Measurements from ENCODE around the gene CAPG.
"Not testable (repeated sequence)": the region's sequence is repeated elsewhere in the genome, so short reads cannot be mapped to it uniquely, and the experiment has no call there.

Gene CAPG

GRCh38 chr2:85387754-85388153 is 22.4 kb downstream of the CAPG start:
- H3K36me3 ChIP-seq (ENCODE audit: insufficient read depth, low read depth, low read length): peaks cover 16% of the 10 kb centered on the region; the same call in 1 of the 2 replicates
- H3K4me3 ChIP-seq (ENCODE audit: low read length): no peak overlapping the region
- H3K9me3 ChIP-seq (ENCODE audit: insufficient read depth, low read depth, low read length): no peaks in the 10 kb centered on the region
- H3K9ac ChIP-seq (ENCODE audit: low read depth, low read length): no peak overlapping the region
- H3K4me1 ChIP-seq (ENCODE audit: insufficient read depth, low read length): peaks cover 8% of the 10 kb centered on the region; the same call in 1 of the 2 replicates
- H3K27ac ChIP-seq (ENCODE audit: low read length): no peak overlapping the region
- H3K27me3 ChIP-seq (ENCODE audit: insufficient read depth, low read length): no peaks in the 10 kb centered on the region

DNA sequence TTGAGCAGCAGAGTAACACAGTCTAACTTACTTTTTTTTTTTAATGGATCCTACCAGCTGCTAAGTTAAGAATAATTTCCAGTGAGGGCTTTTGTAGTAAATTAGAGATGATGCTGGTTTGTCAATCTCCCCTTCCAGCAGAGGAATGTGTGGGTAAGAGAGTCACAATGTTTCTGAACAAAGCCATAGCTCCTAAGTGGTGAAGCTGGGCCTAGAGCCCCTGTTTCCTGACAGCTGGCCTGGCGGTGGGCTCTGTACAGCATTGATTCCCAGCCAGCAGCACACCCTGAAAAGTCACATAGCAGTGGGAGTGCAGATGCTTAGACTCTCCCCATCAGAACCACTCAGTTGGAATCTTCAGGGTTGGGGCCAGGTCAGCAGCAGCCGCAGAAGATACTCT is 24.4 kb downstream of the CAPG start:
- Histone ChIP-seq H3K9me3 (ENCODE audit: insufficient read depth, low read depth, low read length) (peaks cover 2% of the 10 kb centered on the region), H3K9ac (ENCODE audit: low read depth, low read length) (no peak overlapping the region), H3K4me3 (ENCODE audit: low read length) (no peak overlapping the region), H3K36me3 (ENCODE audit: insufficient read depth, low read depth, low read length) (peaks cover 18% of the 10 kb centered on the region), H3K4me1 (ENCODE audit: insufficient read depth, low read length) (0 out of 2 replicates have a peak, but pooled peaks cover 3% of the 10 kb centered on the region), H3K27me3 (ENCODE audit: insufficient read depth, low read length) (no peaks in the 10 kb centered on the region), H3K27ac (ENCODE audit: low read length) (no peak overlapping the region)

- Histone ChIP-seq H3K4me3 (ENCODE audit: low read length) (no peak overlapping the region), H3K9ac (ENCODE audit: low read depth, low read length) (no peak overlapping the region), H3K27ac (ENCODE audit: low read length) (no peak overlapping the region), H3K27me3 (ENCODE audit: insufficient read depth, low read length) (no peaks in the 10 kb centered on the region), H3K9me3 (ENCODE audit: insufficient read depth, low read depth, low read length) (peaks cover 16% of the 10 kb centered on the region), H3K36me3 (ENCODE audit: insufficient read depth, low read depth, low read length) (peaks cover 23% of the 10 kb centered on the region), H3K4me1 (ENCODE audit: insufficient read depth, low read length) (0 out of 2 replicates have a peak, but pooled peaks cover 3% of the 10 kb centered on the region)
Observed at GRCh38 chr2:85383850-85384249, 26.3 kb downstream of the CAPG start.

GRCh38 chr2:85383151-85383550 is 27.0 kb downstream of the CAPG start:
- H3K9ac ChIP-seq (ENCODE audit: low read depth, low read length); H3K27ac ChIP-seq (ENCODE audit: low read length); H3K4me3 ChIP-seq (ENCODE audit: low read length); H3K4me1 ChIP-seq (ENCODE audit: insufficient read depth, low read length); H3K27me3 ChIP-seq (ENCODE audit: insufficient read depth, low read length): not testable (repeated sequence)
- Histone ChIP-seq H3K36me3 (ENCODE audit: insufficient read depth, low read depth, low read length) (peaks cover 20% of the 10 kb centered on the region), H3K9me3 (ENCODE audit: insufficient read depth, low read depth, low read length) (peaks cover 16% of the 10 kb centered on the region)

DNA sequence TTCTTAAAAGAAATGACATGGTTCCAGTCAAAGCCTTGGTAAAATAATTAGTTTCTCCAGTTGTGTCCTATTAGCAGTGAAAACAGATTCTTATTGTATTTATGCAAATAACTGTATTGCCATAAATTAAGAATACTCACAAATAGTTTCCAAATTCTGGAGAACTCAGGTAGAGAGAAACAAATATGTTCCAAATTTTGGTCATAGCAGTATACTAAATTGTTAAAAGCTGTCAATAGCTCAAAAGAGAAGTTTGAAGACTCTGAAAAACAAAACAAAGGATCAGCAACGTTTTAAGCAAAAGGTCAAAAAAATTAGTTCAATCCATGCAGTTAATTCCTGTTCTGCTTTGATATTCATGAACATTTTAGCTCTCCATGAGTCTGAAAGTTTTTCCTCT is 30.1 kb downstream of the CAPG start:
- Histone ChIP-seq H3K27me3 (ENCODE audit: insufficient read depth, low read length) (no peaks in the 10 kb centered on the region), H3K36me3 (ENCODE audit: insufficient read depth, low read depth, low read length) (peaks cover 13% of the 10 kb centered on the region), H3K4me1 (ENCODE audit: insufficient read depth, low read length) (no peaks in the 10 kb centered on the region), H3K27ac (ENCODE audit: low read length) (no peak overlapping the region), H3K9ac (ENCODE audit: low read depth, low read length) (no peak overlapping the region), H3K9me3 (ENCODE audit: insufficient read depth, low read depth, low read length) (peaks cover 16% of the 10 kb centered on the region), H3K4me3 (ENCODE audit: low read length) (no peak overlapping the region)

DNA sequence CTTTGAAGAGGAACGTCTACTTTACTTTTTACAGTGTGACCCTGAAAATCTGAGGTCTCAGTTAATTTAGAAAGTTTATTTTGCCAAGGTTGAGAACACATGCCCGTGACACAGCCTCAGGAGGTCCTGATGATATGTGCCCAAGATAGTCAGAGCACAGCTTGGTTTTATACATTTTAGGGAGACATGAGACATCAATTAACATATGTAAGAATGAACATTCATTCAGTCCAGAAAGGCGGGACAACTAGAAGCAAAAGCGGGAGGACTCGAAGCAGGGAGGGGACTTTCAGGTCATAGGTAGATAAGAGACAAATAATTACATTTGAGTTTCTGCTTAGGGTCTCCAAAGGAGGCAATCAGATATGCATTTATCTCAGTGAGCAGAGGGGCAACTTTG is 31.9 kb downstream of the CAPG start:
- no peak overlapping the region for H3K27ac ChIP-seq (ENCODE audit: low read length)
- no peaks in the 10 kb centered on the region for H3K27me3 ChIP-seq (ENCODE audit: insufficient read depth, low read length)
- H3K9me3 ChIP-seq (ENCODE audit: insufficient read depth, low read depth, low read length): peaks cover 16% of the 10 kb centered on the region
- no peak overlapping the region for H3K9ac ChIP-seq (ENCODE audit: low read depth, low read length)
- H3K36me3 ChIP-seq (ENCODE audit: insufficient read depth, low read depth, low read length): peaks cover 13% of the 10 kb centered on the region
- no peaks in the 10 kb centered on the region for H3K4me1 ChIP-seq (ENCODE audit: insufficient read depth, low read length)
- H3K4me3 ChIP-seq (ENCODE audit: low read length): no peak overlapping the region

GRCh38 chr2:85377083-85377482 is 33.1 kb downstream of the CAPG start:
- Histone ChIP-seq H3K27me3 (ENCODE audit: insufficient read depth, low read length) (no peaks in the 10 kb centered on the region), H3K4me1 (ENCODE audit: insufficient read depth, low read length) (no peaks in the 10 kb centered on the region), H3K9me3 (ENCODE audit: insufficient read depth, low read depth, low read length) (peaks cover 16% of the 10 kb centered on the region), H3K36me3 (ENCODE audit: insufficient read depth, low read depth, low read length) (peaks cover 13% of the 10 kb centered on the region), H3K27ac (ENCODE audit: low read length) (no peak overlapping the region), H3K9ac (ENCODE audit: low read depth, low read length) (no peak overlapping the region), H3K4me3 (ENCODE audit: low read length) (no peak overlapping the region)

- no peak overlapping the region for H3K9ac ChIP-seq (ENCODE audit: low read depth, low read length)
- H3K4me3 ChIP-seq (ENCODE audit: low read length): no peak overlapping the region
- H3K27ac ChIP-seq (ENCODE audit: low read length): no peak overlapping the region
- no peaks in the 10 kb centered on the region for H3K4me1 ChIP-seq (ENCODE audit: insufficient read depth, low read length)
- H3K27me3 ChIP-seq (ENCODE audit: insufficient read depth, low read length): no peaks in the 10 kb centered on the region
- H3K36me3 ChIP-seq (ENCODE audit: insufficient read depth, low read depth, low read length): peaks cover 13% of the 10 kb centered on the region
- H3K9me3 ChIP-seq (ENCODE audit: insufficient read depth, low read depth, low read length): peaks cover 16% of the 10 kb centered on the region
Observed at GRCh38 chr2:85376291-85377065, 33.7 kb downstream of the CAPG start.

DNA sequence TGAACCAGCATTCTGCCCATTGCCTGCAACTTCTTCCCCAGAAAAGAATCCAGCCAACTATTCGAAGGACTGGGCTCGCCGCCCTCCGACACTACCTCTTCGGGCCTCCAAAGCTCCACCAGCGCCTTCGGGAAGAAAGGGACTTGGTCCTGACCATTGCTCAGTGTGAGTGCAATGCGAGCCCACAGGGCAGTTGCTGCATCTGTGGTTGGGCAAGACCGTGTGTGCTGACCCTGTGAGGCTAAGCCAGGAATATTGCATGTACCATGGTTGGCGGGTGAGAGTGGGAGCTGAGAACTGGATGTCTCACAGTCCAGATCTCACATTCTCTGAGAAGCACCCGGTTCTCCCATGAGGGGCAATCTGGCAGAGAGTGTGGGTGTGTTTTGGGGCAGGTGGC is 39.1 kb downstream of the CAPG start:
- no peaks in the 10 kb centered on the region for H3K9me3 ChIP-seq (ENCODE audit: insufficient read depth, low read depth, low read length)
- H3K36me3 ChIP-seq (ENCODE audit: insufficient read depth, low read depth, low read length): no peaks in the 10 kb centered on the region
- no peaks in the 10 kb centered on the region for H3K4me1 ChIP-seq (ENCODE audit: insufficient read depth, low read length)
- no peak overlapping the region for H3K27ac ChIP-seq (ENCODE audit: low read length)
- no peaks in the 10 kb centered on the region for H3K27me3 ChIP-seq (ENCODE audit: insufficient read depth, low read length)
- H3K9ac ChIP-seq (ENCODE audit: low read depth, low read length): no peak overlapping the region
- H3K4me3 ChIP-seq (ENCODE audit: low read length): no peak overlapping the region

DNA sequence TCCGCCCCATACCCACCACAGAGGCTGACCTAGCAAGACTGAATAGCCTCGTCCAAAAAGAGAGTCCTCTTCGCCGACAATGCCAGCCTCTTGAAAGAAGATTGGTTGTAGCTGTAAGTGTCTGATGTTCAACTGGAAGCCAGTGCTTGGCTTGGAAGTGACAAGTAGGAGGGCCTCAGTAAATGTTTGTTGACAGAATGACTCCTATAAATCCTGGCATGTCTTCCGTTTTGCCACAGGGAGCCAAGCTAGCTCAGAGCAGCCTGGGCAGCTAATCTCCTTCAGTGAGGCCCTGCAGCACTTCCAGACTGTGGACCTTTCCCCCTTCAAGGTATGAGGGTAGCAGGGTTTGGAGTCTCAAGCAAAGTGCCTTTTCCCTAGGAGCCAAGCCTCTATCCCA is 40.7 kb downstream of the CAPG start:
- H3K27me3 ChIP-seq (ENCODE audit: insufficient read depth, low read length): no peaks in the 10 kb centered on the region
- no peaks in the 10 kb centered on the region for H3K9me3 ChIP-seq (ENCODE audit: insufficient read depth, low read depth, low read length)
- H3K4me1 ChIP-seq (ENCODE audit: insufficient read depth, low read length): no peaks in the 10 kb centered on the region
- H3K36me3 ChIP-seq (ENCODE audit: insufficient read depth, low read depth, low read length): no peaks in the 10 kb centered on the region
- H3K27ac ChIP-seq (ENCODE audit: low read length): no peak overlapping the region
- H3K9ac ChIP-seq (ENCODE audit: low read depth, low read length): no peak overlapping the region
- H3K4me3 ChIP-seq (ENCODE audit: low read length): no peak overlapping the region

- H3K36me3 ChIP-seq (ENCODE audit: insufficient read depth, low read depth, low read length): no peaks in the 10 kb centered on the region
- H3K27ac ChIP-seq (ENCODE audit: low read length): no peak overlapping the region
- H3K4me3 ChIP-seq (ENCODE audit: low read length): no peak overlapping the region
- H3K4me1 ChIP-seq (ENCODE audit: insufficient read depth, low read length): no peaks in the 10 kb centered on the region
- no peaks in the 10 kb centered on the region for H3K27me3 ChIP-seq (ENCODE audit: insufficient read depth, low read length)
- no peak overlapping the region for H3K9ac ChIP-seq (ENCODE audit: low read depth, low read length)
- H3K9me3 ChIP-seq (ENCODE audit: insufficient read depth, low read depth, low read length): no peaks in the 10 kb centered on the region
Observed at GRCh38 chr2:85368921-85369320, 41.2 kb downstream of the CAPG start.

DNA sequence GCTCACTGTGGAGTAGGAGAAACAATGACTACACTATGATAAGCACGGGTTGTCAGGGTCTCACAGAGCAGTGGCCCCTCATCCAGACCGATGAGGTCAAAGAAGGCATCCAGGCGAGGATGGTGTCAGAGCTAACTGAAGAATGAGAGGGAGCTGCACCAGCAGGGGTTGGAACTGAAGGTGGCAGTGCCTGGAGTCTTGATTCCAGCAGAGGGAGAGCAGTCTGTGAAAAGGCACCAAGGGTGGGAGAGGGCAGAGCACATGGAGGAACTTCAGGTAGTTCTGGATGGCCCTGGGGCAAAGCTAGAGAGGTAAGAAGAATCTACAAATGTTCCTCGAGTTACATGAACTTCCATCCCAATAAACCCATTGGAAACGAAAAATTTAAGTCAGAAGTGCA is 43.0 kb downstream of the CAPG start:
- H3K4me1 ChIP-seq (ENCODE audit: insufficient read depth, low read length): no peaks in the 10 kb centered on the region
- H3K27ac ChIP-seq (ENCODE audit: low read length): no peak overlapping the region
- no peak overlapping the region for H3K9ac ChIP-seq (ENCODE audit: low read depth, low read length)
- no peaks in the 10 kb centered on the region for H3K27me3 ChIP-seq (ENCODE audit: insufficient read depth, low read length)
- H3K4me3 ChIP-seq (ENCODE audit: low read length): no peak overlapping the region
- no peaks in the 10 kb centered on the region for H3K9me3 ChIP-seq (ENCODE audit: insufficient read depth, low read depth, low read length)
- no peaks in the 10 kb centered on the region for H3K36me3 ChIP-seq (ENCODE audit: insufficient read depth, low read depth, low read length)

All from iPS-20b (cell line).